Measurements from ENCODE around the gene CENPB.
"Not testable (repeated sequence)": the region's sequence is repeated elsewhere in the genome, so short reads cannot be mapped to it uniquely, and the experiment has no call there.

CENPB gene

DNA sequence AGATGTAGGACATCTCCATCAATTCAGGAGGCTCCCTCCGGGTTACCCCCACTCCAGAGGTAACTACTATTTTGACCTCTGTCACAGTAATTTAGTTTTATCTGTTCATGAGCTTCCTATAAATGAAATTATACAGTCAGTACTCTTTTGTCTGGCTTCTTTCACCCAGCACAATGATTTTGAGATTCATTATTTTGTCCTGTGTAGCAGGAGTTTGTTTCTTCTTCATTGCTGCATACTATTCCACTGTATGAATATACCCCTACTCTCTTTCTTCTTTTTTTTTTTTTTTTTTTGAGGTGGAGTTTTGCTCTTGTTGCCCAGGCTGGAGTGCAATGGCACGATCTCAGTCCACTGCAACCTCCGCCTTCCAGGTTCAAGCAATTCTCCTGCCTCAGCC lies 22.0 kb upstream of the CENPB start:
- no peak for DNase-seq

DNA sequence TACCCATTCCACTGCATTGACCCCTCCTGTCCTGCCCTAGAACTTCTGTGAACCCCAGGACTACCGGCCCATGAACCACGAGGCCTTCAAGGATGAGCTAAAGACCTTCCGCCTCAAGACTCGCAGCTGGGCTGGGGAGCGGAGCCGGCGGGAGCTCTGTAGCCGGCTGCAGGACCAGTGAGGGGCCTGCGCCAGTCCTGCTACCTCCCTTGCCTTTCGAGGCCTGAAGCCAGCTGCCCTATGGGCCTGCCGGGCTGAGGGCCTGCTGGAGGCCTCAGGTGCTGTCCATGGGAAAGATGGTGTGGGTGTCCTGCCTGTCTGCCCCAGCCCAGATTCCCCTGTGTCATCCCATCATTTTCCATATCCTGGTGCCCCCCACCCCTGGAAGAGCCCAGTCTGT lies 18.2 kb upstream of the CENPB start:
- DNase-seq: no peak

DNA sequence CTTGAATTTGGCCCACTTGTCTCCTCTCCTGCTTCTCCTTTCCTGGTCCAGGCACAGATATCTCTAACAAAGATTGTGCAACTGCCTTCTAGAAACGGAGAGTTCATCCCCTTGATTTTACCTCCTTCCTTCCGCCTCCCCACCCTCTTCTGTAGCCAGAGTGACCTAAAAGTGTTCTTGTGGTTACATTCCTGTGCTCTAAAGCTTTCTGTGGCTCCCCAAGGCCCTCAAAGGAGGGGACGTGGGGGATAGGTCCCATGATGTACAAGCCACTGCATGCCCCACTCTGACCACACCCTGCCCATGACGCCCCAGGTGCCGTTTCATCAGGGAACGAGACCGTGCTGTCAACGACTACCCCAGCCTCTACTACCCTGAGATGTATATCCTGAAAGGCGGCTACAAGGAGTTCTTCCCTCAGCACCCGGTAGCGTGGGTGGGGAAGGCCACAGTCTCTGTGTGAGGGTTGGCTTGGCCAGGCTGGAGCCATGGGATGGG lies 17.8 kb upstream of the CENPB start:
- no peak for DNase-seq

DNA sequence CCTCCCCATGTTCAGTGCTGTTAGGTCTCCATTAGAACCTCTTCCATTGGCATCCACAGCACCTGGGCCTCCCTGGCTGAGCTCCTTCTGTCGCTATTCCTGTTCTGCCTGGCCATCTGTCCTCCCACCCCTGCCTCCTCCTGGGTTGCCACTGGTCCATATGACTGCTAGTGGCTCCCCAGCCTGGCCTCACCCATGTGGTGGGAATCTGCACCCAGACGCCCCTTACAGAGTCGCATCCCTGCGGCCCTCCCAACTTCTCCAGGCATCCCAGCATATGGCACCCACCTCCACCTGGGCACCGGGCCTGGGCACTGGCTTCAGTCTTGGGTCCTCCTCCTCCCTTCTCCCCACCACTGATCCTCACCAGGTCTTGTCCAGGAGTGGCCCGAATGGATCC lies 17.3 kb upstream of the CENPB start:
- DNase-seq: no peak

DNA sequence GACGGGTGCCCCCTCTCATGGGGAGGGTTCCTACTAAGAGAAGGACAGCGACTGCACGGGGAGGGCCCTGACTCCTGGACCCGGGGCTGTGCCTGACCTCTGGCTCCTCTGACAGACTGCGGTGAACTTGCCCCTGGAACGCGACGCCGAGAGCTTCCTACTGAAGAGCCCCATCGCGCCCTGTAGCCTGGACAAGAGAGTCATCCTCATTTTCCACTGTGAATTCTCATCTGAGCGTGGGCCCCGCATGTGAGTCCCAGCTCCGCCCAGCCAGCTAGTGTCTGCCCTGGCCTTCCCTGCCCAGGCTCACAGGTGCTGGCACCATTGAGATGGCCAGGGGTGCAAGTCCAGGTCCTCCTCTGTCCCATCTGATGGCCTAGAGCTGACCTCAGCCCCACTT lies 16.7 kb upstream of the CENPB start:
- DNase-seq: no peak

DNA sequence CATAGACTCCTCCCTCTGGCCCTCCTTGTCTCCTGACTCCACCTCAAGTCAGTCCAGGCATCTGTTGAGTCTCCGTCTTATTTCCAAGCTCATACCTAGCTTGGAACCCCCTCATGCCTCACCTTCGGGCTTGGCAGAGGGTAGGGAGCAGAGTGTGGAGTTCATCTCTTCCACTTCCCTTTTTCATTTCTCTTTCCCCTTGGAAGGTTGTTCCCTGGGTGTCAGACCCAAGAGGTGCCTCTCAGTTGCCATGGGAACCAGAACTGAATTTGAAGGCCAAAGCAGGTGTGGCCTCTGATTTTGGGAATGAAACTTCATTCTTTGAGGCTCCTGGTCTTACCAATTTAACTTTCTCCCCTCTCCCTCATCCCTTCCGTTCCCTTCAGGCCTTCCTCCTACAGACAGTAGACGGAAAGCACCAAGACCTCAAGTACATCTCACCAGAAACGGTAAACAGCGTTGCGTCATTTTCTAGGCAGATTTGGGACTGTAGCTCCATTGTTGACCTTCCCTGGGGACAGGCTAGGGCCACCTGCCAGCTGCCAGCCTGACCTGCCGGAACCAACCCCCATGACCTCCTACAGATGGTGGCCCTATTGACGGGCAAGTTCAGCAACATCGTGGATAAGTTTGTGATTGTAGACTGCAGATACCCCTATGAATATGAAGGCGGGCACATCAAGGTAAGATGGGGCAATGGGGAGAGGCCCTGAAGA lies 16.1 kb upstream of the CENPB start:
- DNase-seq: no peak

DNA sequence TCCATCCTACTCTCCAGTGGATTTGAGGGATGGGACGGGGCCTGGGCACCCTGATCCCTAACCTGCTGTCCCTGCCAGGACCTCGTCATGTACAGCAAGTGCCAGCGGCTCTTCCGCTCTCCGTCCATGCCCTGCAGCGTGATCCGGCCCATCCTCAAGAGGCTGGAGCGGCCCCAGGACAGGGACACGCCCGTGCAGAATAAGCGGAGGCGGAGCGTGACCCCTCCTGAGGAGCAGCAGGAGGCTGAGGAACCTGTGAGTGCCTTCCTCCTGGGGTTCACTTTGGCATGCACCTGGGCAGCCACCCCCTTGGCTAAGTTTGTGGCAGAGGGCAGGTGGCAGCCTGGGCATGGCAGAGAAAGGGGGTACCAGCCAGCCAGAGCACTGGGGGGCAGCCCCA lies 15.3 kb upstream of the CENPB start:
- DNase-seq: no peak

DNA sequence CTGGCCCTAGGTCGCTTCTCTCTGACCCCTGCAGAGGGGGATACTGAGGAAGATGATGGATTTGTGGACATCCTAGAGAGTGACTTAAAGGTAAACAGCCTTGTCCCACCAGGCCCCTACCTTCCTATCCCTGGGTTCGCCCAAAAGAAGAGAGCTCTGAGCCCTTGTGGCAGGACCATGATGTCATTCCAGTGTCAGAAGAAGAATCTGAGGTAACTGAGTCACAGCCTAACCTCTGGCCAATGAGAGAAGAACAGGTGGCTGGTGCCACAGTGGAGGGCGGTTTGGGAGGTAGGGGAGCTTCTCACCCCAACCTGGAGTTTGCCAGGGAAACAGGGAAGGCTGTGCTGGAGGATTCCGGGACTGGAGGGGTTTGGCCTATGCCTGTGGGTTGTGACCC lies 14.8 kb upstream of the CENPB start:
- DNase-seq: no peak

DNA sequence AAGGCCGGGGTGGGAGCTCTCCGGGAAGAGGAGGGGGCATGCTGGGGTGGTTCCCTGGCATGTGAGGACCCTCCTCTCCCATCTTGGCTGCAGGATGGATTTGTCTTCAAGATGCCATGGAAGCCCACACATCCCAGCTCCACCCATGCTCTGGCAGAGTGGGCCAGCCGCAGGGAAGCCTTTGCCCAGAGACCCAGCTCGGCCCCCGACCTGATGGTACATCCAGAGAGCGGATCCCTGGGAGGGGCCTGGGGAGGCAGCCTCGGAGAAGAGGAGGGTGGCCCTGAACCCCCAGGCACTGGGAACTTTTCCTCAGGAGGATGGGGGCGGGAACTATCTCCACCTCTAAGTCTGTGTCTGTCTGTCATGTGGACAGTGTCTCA lies 14.3 kb upstream of the CENPB start:
- no peak for DNase-seq

DNA sequence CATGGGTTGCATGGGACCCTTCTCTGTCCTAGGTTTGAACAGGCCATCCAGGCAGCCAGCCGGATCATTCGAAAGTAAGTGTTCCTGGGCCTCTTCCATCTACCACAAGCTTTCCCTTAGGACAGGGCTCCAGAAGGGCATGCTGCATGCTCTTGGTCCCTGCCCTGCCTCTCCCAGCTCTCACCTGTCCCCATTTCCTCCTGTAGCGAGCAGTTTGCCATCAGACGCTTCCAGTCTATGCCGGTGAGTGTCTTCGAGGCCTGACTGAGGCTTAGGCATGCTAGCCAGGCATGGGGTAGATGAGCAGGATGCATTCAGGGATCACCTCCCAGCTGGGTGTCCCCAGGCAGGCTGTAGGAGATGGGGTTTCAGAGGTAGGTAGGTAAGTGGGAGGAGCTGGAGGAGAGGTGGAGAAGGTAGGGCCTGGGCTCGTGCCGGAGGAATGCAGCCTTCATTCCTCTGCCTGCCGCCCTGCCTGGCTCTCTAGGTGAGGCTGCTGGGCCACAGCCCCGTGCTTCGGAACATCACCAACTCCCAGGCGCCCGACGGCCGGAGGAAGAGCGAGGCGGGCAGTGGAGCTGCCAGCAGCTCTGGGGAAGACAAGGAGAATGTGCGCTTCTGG lies 13.8 kb upstream of the CENPB start:
- DNase-seq: no peak

DNA sequence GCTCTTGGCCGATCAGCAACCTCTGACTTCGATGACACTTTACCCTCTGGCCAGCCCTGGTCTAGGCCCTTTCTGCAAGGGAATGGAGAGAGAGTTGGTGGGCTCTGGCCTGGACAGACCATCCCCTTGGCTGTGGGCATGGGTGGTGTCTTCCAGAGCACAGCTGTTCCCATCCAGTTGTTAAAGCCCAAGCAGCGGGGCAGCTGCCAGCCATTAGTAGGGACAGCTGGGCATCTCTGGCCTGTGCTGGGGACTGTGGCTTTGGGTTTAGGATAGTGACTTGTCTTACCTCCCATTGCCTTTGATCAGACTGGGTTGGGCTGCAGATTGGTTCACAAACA lies 12.3 kb upstream of the CENPB start:
- no peak for DNase-seq

DNA sequence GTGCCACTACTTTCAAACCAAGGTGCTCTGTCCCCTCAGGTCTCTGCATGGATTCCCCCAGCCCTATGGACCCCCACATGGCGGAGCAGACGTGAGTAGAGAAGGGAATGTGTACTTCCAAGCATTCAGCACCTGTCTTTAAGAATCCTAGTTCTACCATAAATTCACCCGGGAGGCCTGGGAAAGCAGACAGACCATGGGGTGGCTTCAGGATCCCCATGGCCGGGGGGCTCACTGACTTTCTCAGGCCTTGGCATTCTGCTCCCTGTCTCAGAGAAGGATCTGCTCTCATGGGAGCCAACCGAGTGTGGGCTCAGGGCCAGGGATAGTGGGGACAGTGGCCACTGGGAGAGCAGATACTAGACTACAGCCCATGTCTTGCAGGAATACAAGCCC lies 11.8 kb upstream of the CENPB start:
- DNase-seq: no peak

DNA sequence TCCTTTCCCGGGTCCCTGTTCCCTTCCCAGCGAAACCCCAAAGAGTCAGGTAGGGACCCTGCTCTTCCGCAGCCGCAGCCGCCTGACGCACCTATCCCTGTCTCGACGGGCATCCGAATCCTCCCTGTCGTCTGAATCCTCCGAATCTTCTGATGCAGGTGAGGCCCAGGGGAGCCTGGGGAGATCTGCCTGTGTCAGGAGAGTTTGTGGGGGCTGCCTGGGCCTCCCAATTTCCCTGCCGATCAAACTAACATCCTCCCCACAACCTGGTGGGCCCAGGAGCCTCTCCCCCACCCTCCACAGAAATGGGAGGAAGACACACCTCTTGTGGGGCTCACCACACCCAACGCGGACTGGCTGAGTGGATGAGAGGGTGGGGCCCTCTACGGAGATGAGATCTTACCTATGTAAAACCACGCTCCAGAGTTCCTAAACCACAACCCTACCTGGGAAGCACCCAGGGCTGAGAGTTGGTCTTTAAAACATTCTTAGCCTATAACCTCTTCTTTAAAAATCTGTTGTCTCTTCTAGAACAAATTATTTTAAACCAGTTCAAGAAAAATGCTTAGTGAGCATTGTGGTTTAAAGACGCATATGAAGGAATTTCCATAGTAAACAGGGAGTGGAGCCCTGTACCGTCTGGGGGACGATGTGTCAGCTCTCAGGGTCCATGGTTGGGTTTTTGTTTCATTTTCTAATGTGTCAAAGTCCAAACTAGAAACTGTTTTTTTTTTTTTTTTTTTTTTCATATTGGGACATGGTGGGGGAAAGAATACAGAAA lies 11.2 kb upstream of the CENPB start:
- no peak for DNase-seq

DNA sequence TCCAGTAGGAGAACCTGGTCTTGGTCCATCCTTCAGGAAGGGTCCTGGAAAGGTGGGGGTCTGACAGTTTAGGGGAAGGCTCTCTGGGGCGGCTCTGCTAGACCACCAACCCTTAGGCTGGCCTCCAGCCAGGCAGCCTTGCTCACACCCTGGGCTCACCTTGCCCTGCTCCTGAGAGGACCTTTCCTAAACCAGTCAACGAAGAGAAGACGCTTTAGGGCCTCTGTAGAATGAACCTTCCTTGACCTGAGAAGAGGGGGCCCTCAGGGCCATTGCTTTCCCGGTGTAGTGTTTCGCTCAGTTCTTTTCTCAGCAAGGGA lies 10.6 kb upstream of the CENPB start:
- no peak for DNase-seq

DNA sequence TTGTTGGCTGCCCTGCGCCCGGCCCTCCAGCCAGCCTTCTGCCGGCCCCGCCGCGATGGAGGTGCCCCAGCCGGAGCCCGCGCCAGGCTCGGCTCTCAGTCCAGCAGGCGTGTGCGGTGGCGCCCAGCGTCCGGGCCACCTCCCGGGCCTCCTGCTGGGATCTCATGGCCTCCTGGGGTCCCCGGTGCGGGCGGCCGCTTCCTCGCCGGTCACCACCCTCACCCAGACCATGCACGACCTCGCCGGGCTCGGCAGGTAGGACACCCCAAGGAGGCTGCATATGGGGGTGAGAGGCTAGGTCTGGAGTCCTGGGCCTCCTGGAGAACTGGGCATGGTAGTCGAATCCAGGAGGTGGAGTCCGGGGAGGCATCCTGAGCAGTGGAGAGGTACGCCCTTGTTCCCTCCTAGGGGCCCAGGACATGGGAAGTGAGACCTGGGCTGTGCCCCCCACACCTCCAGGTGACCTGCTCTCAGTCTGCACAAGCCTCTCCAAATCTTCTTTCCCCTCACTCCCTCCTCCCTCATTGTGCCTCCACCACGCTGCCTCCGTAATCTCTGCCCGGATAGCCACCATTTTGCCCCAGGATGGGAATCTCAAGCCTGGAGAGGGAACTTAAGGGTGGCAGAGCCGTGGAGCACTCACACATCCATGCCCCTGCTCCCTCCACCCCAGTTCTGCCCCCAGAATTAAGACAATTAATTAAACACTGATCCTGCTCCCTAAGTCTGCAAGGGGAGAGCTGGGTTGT lies 10.1 kb upstream of the CENPB start:
- no peak for DNase-seq

DNA sequence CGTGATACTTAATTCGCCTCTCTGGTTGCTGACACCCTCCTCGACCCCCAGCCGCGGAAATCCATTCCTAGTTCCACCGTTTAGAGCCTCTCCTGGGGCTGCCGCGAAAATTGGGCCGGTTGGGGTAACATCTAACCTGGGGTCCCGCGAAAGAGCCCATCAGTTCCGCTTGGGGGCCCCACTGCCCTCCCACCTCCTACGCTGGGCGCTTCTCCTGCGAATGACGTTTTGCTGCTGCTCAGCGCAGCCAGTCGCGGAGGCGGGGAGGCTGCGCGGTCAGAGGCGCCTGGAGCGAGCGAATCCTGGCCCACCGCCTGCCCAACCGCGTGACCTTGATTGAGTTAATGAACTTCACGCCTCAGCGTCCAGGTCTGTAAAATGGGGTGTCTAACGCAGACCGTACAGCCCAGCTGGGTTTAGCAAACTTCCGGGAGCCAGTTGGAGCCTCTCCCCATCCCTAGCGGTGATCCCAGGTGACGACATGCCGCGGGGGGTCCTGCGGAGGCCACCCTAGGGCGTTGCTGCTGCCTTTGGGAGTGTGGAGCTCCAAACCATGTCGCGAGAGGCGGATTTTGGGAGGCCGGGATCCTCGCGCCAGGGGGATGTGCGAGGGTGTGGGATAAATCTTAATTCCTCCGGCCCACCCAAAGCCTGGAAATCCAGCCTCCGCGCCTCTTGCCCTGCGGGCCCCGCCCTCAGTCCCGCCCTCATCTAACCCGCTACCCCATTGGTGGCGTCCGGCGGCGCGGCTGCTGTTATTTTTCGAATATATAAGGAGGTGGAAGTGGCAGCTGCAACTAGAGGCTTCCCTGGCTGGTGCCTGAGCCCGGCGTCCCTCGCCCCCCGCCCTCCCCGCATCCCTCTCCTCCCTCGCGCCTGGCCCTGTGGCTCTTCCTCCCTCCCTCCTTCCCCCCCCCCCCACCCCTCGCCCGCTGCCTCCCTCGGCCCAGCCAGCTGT lies 9.2 kb upstream of the CENPB start, which contains the start of gene CDC25B:
TSS of gene CDC25B (plus strand) at position 800 of the 958 bp plus-strand sequence. CDS start 222 bp downstream, outside the sequence.
- peak; percentile 76 for DNase-seq

DNA sequence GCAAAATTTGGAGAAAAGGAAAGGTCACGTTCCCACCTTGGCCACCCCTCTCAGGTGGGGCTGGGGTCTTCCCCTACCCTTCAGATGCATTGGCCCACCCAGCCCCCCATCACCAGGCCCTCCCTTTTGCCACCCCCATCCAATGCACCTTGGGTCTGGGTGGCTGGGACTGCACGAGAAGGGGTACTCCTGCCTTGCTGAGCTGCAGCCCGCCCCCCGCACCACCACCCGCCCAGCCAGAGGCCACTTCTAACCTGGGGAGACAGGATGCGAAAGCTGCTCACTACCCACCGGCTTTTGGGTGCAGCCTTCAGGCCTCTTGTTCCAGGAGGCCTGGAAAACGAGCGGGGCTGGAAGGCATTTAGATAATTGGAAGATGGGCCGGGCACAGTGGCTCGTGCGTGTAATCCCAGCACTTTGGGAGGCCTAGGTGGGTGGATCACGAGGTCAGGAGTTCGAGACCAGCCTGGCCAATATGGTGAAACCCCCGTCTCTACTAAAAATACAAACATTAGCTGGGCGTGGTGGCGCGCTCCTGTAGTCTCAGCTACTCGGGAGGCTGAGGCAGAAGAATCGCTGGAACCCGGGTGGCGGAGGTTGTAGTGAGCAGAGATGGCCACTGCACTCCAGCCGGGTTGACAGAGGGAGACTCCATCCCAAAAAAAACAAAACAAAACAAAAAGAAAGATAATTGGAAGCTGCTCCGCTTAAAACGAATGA lies 8.3 kb upstream of the CENPB start:
- no peak for DNase-seq

DNA sequence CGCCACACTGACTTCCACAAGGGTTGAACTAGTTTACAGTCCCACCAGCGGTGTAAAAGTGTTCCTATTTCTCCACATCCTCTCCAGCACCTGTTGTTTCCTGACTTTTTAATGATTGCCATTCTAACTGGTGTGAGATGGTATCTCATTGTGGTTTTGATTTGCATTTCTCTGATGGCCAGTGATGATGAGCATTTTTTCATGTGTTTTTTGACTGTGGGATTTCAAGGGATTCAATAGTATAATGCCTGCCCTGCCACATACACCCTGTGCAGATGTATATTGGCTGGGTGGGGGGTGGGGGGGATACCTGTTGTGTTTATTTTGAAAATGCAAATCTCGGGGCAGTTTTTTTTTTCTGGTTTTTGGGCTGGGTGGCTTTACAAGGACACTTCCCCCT lies 7.6 kb upstream of the CENPB start:
- not testable (repeated sequence) for DNase-seq

DNA sequence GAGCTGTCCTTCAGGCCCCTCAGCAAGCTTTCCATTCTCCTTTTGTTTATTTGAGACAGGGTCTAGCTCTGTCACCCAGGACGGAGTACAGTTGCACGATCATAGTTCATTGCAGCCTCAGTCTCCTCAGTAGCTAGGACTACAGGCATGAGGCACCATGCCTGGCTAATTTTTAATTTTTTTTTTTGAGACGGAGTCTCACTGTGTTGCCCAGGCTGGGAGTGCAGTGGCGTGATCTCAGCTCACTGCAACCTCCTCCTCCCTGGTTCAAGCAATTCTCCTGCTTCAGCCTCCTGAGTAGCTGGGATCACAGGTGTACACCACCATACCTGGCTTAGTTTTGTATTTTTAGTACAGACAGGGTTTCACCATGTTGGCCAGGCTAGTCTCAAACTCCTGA lies 2.7 kb upstream of the CENPB start:
- DNase-seq: not testable (repeated sequence)

DNA sequence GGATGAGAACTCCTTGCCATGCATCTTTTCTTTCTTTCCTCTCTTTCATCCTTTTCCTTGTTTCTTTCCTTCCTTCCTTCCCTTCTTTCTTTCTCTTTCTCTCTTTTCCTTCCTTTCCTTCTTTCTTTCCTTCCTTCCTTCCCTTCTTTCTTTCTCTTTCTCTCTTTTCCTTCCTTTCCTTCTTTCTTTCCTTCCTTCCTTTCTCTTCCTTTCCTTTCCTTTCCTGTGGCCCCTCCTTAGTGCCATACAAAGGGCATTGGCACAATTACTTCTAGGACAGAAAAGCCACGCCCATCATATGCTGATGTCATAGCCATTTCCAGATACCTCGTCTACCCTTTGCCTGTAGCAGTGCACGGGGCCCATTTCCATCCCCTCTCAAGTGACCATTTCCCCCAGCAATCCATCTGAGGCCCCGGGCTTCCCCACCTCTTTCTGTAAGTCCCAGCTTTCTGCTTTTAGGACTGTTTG lies 2.2 kb upstream of the CENPB start:
- no peak for DNase-seq

DNA sequence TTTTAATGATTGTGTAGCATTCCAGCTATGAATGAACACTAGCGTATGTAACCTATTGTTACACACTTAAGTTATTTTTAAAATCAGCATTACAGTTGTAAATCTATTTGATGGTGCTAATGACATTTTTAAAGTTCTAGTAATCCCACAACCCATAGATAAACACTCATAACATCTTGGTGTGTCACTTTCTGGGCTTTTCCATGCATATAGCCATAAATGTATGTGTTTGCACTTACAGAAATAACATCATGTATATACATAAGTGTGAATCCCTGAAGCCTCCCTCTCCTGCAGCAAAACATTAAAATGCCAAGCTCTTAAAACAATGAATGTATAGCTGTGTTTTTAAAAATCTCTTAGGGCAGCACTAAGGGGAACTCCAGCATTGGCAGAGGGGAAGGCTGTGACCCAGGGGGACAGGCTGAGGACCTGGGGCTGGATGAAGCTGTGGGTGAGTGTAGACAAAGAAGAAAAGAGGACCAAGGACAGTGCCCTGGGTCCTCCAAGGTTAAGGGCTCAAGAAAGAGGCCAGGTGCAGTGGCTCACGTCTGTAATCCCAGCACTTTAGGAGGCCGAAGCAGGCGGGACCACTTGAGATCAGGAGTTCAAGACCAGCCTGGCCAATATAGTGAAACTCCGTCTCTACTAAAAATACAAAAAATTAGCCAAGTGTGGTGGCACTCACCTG lies 929 bp upstream of the CENPB start:
- no peak for DNase-seq

Measured in NCI-H2107 (cell line).